Tibial nerve (tissue), 4 donors: ENCODE results near the gene KCNJ6. TPM values are rescaled to one million over a fixed set of nuclear protein-coding genes. Genes with fewer than 3 reads are reported as not detected.

ENCODE experiments used
- DNase-seq, 2 donors: peaks; one replicate each; pipeline ENCODE4 v3.0.0-alpha.2; 2019; ENCODE audit warnings: low spot score in 2 of 2
- H3K27ac ChIP-seq, 4 donors: fragments of 200-600 bp; sonication (generic) in 3 of 4; one replicate each; pipeline ENCODE4 v1.5.1; 2017 to 2019; ENCODE audit warnings: mild to moderate bottlenecking in 1 of 4
- H3K27me3 ChIP-seq, 2 donors: fragments of 200-600 bp; sonication (generic) in 1 of 2; one replicate each; pipeline versions ENCODE4 v1.5.1 to v1.6.0; 2017 to 2019
- H3K36me3 ChIP-seq, 3 donors: fragments of 200-600 bp; sonication (generic); one replicate each; pipeline ENCODE4 v1.5.1; 2018 to 2019
- H3K4me1 ChIP-seq, 4 donors: fragments of 200-600 bp; sonication (generic) in 3 of 4; one replicate each; pipeline ENCODE4 v1.5.1; 2017 to 2019
- H3K4me3 ChIP-seq, 4 donors: fragments of 200-600 bp; sonication (generic) in 3 of 4; one replicate each; pipeline ENCODE4 v1.5.1; 2017 to 2019; ENCODE audit warnings: mild to moderate bottlenecking in 1 of 4, moderate library complexity in 1 of 4
- H3K9me3 ChIP-seq, 4 donors: fragments of 200-600 bp; sonication (generic) in 3 of 4; one replicate each; pipeline ENCODE4 v1.5.1; 2017 to 2019
- CTCF ChIP-seq, 5 experiments: fragments of 200-600 bp in 3 of 5; fragments of 450-650 bp in 2 of 5; sonication (generic) in 3 of 5; IDR thresholded peaks; one replicate each; pipeline ENCODE4 v1.5.1; 2016 to 2019; ENCODE audit warnings: antibody characterized with exemption in 5 of 5, mild to moderate bottlenecking in 3 of 5, moderate library complexity in 2 of 5
- EP300 ChIP-seq, 2 donors: sonication (generic); formaldehyde crosslinking; IDR thresholded peaks; one replicate each; pipeline ENCODE4 v1.6.1; 2017; ENCODE audit warnings: antibody characterized with exemption in 2 of 2, mild to moderate bottlenecking in 1 of 2
- POLR2A ChIP-seq, 2 donors: fragments of 450-650 bp; IDR thresholded peaks; one replicate each; pipeline ENCODE4 v1.6.1; 2017; ENCODE audit warnings: antibody characterized with exemption in 2 of 2, mild to moderate bottlenecking in 2 of 2, moderate library complexity in 2 of 2
- WGBS, 2 donors: methylation state at CpG; one replicate each; pipeline ENCODE4 v1.1.5; 2018; 5-methylcytosine and 5-hydroxymethylcytosine counted together
- total RNA-seq, 4 donors: library from RNA; depleted of rRNA; stranded (reverse); fragments of >200 nt; gene quantifications; one replicate each; pipeline ENCODE4 v1.1.0, GENCODE V29; 2016

Gene KCNJ6
- total RNA-seq, 4 donors from 2014 or later: not detected

DNA sequence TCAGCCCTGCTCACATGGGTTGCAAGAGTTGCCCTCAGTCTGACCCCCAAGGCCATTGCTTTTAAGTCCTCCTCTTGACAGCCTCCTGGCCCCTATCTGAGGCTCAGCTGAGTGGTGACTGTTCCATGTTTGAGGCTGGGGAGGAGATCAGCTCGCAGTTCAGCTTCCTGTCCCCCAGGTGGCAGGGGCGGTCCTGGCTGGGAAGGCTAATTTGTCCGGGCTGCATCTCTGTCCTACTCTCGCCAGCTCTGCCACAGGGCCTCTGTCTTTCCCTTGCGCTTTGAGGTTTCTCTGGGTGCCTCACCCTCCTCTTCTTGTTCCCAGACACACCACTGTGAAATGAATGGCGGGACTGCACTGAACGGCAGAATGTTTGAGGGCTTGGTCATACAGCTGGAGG, 157.3 kb downstream of the KCNJ6 start:
- Histone ChIP-seq H3K9me3 (no peaks in the 10 kb centered on the region), H3K4me3 (no peak overlapping the region), H3K27ac (no peak overlapping the region), H3K36me3 (no peaks in the 10 kb centered on the region), H3K4me1 (no peaks in the 10 kb centered on the region), H3K27me3 (no peaks in the 10 kb centered on the region)
- no peak for TF ChIP-seq CTCF (IDR thresholded peaks at IDR 0.05)
- no peak for TF ChIP-seq POLR2A (IDR thresholded peaks at IDR 0.05)
- TF ChIP-seq EP300 (IDR thresholded peaks at IDR 0.05): no peak
- DNase-seq: no peak
- 36 to 49% methylated on average over 7 of the region's 7 CpGs for WGBS, 2 donors

DNA sequence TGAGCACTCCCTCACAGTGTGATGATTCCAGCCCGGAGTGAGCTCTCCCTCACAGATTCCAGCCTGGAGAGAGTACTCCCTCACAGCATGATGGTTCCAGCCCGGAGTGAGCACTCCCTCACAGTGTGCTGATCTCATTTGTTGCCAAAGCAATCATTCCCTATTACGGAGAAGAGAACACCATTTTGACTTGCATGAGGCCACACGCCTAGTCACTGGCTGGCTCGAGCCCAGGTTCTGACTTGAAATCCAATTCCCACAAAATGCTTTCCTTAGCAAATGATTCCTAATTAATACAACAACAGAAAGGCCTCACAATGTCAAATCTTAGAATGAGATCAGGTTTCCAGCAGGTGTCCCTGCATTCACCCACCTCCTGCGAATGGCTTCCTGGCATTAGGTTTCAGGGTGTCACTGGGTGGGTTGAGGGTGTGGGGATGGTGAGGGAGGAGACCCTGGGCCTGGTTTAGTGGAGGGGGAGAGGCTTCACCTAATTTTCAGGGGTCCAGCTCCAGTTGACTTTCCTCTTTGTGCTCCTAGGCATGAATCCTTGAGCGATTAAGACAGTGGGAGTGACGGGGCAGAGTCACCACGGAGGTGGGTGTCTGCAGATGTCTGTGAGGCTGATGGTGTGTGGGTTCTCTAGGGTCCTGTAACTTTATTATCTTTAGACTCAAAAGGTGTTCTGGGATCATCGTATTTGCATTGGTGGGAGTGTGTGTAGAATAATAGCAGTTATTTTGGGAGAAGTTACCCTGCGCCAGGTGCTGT, 158.5 kb downstream of the KCNJ6 start:
- no peaks in the 10 kb centered on the region for H3K9me3 ChIP-seq
- H3K4me3 ChIP-seq: no peak overlapping the region
- WGBS, 2 donors: 66 to 72% methylated on average over 10 to 11 of the region's 11 CpGs
- TF ChIP-seq EP300 (IDR thresholded peaks at IDR 0.05): no peak
- TF ChIP-seq POLR2A (IDR thresholded peaks at IDR 0.05): no peak
- no peak for TF ChIP-seq CTCF (IDR thresholded peaks at IDR 0.05)
- H3K4me1 ChIP-seq: no peaks in the 10 kb centered on the region
- DNase-seq: no peak
- no peaks in the 10 kb centered on the region for H3K27me3 ChIP-seq
- H3K27ac ChIP-seq: no peak overlapping the region
- no peaks in the 10 kb centered on the region for H3K36me3 ChIP-seq

DNA sequence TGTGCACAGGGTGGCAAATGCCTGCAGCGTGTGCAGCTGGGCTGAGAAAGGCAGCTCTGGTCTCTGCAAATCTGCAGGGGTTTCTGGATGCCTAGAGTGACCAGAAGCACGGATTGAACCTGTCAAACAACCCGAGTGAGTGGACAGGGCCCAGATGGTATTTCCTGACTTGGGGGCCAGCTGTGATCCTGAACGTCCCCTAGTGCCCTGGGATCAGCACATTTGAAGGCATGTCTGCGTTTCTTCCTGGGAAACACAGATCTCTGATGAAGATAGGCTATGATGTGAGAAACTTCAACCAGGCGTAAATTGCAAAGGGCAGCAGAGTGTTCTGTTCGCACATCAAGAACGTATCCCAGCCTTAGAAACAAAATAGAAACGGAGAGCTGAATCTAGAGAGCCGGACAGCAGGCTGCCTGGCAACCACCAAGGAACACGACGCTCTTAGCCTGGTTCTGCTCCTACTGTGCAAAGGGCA, 163.1 kb downstream of the KCNJ6 start:
- 70 to 74% methylated on average over 12 of the region's 12 CpGs for WGBS, 2 donors
- Histone ChIP-seq H3K36me3 (no peaks in the 10 kb centered on the region), H3K9me3 (no peaks in the 10 kb centered on the region), H3K27me3 (no peaks in the 10 kb centered on the region), H3K4me3 (no peak overlapping the region), H3K27ac (no peak overlapping the region), H3K4me1 (no peaks in the 10 kb centered on the region)
- TF ChIP-seq POLR2A (IDR thresholded peaks at IDR 0.05) (no peak), EP300 (IDR thresholded peaks at IDR 0.05) (no peak), CTCF (IDR thresholded peaks at IDR 0.05) (no peak)
- no peak for DNase-seq

GRCh38 chr21:37751268-37751975, 164.8 kb downstream of the KCNJ6 start:
- TF ChIP-seq EP300 (IDR thresholded peaks at IDR 0.05): no peak
- no peak for TF ChIP-seq CTCF (IDR thresholded peaks at IDR 0.05)
- no peak for TF ChIP-seq POLR2A (IDR thresholded peaks at IDR 0.05)
- Histone ChIP-seq H3K9me3 (no peaks in the 10 kb centered on the region), H3K27me3 (no peaks in the 10 kb centered on the region), H3K4me3 (no peak overlapping the region), H3K4me1 (no peaks in the 10 kb centered on the region), H3K27ac (no peak overlapping the region), H3K36me3 (no peaks in the 10 kb centered on the region)
- no peak for DNase-seq
- 59% methylated on average over 10 of the region's 10 CpGs for WGBS, 2 donors

DNA sequence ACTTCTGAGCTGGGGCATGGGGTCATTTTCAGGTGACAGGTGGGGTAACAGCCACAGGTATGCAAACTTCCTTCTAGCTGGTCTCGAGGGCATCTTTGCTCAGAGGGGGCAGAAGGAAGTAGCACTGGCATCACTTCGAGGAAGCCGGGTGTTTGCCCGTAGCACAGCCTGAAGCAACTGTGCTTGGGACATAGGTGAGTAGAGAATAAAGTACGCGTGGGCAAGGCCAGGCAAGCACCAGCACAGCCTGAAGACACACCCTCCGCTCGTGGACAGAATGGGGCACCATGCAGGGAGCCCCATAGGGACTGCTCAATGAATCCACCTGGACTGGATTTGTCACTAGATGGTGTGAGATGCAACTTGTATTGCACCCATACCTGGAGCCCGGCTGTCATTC, 167.1 kb downstream of the KCNJ6 start:
- Histone ChIP-seq H3K36me3 (no peaks in the 10 kb centered on the region), H3K27ac (no peak overlapping the region), H3K9me3 (no peaks in the 10 kb centered on the region), H3K4me3 (no peak overlapping the region), H3K4me1 (no peaks in the 10 kb centered on the region), H3K27me3 (no peaks in the 10 kb centered on the region)
- TF ChIP-seq CTCF (IDR thresholded peaks at IDR 0.05): no peak
- no peak for TF ChIP-seq POLR2A (IDR thresholded peaks at IDR 0.05)
- TF ChIP-seq EP300 (IDR thresholded peaks at IDR 0.05): no peak
- 89% methylated on average over 9 of the region's 9 CpGs for WGBS, 2 donors
- no peak for DNase-seq
